ENCODE data around the gene LLGL2.
A peak's percentile ranks its signal among the peaks of the same experiment; 100 is the strongest.
"Not testable (repeated sequence)": the region's sequence is repeated elsewhere in the genome, so short reads cannot be mapped to it uniquely, and the experiment has no call there.

The LLGL2 gene

GRCh38 chr17:75516255-75516618, 9.3 kb upstream of the LLGL2 start, which contains the start of gene TSEN54:
Gene TSEN54, plus strand, starts transcription at chr17:75516528. Its CDS starts 33 bp downstream, at chr17:75516561.
- POLR2A ChIA-PET: interaction anchor here (0.6 to 2.2 kb wide), 11 partner anchors 9 to 516 kb away, joined by 3 to 9 read pairs (median 4); partner anchors contain the start of genes LLGL2, RECQL5, SAP30BP and TMEM94

DNA sequence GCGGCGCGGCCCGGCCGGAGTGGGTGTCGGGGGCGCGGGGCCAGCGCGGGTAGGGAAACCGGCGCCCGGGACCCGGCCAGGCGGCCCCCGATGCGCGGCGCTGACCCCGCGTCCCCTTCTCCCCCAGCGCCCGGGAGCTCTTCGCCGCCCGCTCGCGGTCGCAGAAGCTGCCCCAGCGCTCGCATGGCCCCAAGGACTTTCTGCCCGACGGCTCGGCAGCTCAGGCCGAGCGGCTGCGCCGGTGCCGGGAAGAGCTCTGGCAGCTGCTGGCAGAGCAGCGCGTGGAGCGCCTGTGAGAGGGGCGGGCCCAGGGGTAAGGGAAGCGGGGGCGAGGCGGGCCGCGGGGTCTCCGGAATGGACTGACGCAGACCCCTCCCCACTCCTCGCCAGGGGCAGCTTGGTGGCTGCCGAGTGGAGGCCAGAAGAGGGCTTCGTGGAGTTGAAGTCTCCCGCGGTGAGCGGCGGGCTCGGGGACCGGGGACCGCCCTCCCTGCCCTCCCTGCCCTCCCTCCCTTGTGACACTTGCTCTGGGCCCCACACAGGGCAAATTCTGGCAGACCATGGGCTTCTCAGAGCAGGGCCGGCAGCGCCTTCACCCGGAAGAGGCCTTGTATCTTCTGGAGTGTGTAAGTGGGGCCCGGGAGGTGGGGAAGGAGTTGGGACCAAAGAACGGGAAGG, 8.7 kb upstream of the LLGL2 start:
- ChIA-PET CTCF (interaction anchor here (0.5 to 3.1 kb wide), 35 partner anchors 8 to 482 kb away, joined by 3 to 57 read pairs (median 3); partner anchors contain the start of genes LLGL2, MIF4GD, SMIM5 and TMEM94), POLR2A (interaction anchor here (0.7 to 2.2 kb wide), 10 partner anchors 9 to 263 kb away, joined by 3 to 9 read pairs (median 4); partner anchors contain the start of genes LLGL2, RECQL5, SAP30BP and TMEM94)
- TF ChIP-seq, protein P1, sequence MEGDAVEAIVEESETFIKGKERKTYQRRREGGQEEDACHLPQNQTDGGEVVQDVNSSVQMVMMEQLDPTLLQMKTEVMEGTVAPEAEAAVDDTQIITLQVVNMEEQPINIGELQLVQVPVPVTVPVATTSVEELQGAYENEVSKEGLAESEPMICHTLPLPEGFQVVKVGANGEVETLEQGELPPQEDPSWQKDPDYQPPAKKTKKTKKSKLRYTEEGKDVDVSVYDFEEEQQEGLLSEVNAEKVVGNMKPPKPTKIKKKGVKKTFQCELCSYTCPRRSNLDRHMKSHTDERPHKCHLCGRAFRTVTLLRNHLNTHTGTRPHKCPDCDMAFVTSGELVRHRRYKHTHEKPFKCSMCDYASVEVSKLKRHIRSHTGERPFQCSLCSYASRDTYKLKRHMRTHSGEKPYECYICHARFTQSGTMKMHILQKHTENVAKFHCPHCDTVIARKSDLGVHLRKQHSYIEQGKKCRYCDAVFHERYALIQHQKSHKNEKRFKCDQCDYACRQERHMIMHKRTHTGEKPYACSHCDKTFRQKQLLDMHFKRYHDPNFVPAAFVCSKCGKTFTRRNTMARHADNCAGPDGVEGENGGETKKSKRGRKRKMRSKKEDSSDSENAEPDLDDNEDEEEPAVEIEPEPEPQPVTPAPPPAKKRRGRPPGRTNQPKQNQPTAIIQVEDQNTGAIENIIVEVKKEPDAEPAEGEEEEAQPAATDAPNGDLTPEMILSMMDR (IDR thresholded peaks at IDR 0.05; ENCODE audit: insufficient read depth, low read length, missing control alignments): no peak
- H3K4me3 ChIP-seq (ENCODE audit: low read depth, low read length): peak overlapping the region; percentile 75
- DNase-seq (ENCODE audit: low read depth, low spot score): no peak

More at GRCh38 chr17:75516255-75516618, 9.3 kb upstream of the LLGL2 start, which contains the start of gene TSEN54:
- H3K4me3 ChIP-seq (ENCODE audit: low read depth, low read length): peak within 1 kb of the TSS; percentile 80
- no peak for DNase-seq (ENCODE audit: low read depth, low spot score)
- TF ChIP-seq, protein P1 (IDR thresholded peaks at IDR 0.05; ENCODE audit: insufficient read depth, low read length, missing control alignments): no peak
- CTCF ChIA-PET: interaction anchor here (0.5 to 3.1 kb wide), 35 partner anchors 8 to 481 kb away, joined by 3 to 57 read pairs (median 3); partner anchors contain the start of genes LLGL2, MIF4GD, SMIM5 and TMEM94

DNA sequence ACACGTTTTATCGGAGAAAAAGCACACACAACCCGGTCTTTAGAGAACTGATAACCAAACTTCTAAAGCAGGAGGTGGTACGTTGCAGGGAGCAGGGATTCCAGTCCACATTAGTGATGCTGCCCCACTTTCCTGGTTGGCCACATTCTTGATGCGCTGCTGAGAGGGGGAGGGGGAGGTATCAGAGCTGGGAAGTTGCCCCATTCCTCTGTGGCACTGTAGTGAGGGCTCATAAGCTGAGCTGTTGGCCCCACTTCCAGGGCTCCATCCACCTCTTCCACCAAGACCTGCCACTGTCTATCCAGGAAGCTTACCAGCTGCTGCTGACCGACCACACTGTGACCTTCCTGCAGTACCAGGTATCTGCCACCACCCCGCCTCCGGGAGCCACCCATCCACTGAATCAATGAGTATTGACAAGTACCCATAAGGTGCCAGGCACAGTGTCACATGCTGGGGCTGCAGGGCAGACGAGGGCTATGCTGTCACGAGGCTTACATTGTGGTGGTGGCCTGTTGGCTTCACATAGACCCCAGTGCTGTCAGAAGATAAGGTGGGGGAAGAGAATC, 8.1 kb upstream of the LLGL2 start:
- H3K4me3 ChIP-seq (ENCODE audit: low read depth, low read length): peak overlapping the region; percentile 75
- POLR2A ChIA-PET: interaction anchor here (1.3 to 2.2 kb wide), 4 partner anchors 8 to 149 kb away, joined by 3 to 9 read pairs (median 4); partner anchors contain the start of genes LLGL2, RECQL5, SAP30BP and TMEM94
- CTCF ChIA-PET: interaction anchor here (0.9 to 3.1 kb wide), 18 partner anchors 9 to 247 kb away, joined by 3 to 57 read pairs (median 5); partner anchors contain the start of genes MIF4GD and SMIM5
- DNase-seq (ENCODE audit: low read depth, low spot score): no peak
- TF ChIP-seq, protein P1 (IDR thresholded peaks at IDR 0.05; ENCODE audit: insufficient read depth, low read length, missing control alignments): no peak

DNA sequence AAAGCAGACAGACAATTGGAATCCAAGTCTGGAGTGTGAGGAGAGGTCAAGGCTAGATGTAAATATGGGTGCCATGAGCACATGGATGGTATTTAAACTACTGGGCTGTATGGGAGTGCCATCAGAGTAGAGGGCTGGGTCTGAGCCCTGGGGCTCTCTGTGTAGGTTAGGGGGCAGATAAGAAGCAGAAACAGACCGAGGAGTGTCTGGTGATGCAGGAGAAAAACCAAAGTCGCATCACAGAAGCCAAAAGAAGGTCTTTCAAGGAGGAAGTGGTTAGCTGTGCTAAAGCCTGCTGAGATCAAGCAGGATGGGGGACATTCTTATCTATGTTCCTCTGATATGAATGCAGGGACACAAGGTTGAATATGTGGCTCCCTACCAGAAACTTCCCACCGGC, 7.3 kb upstream of the LLGL2 start:
- DNase-seq (ENCODE audit: low read depth, low spot score): no peak
- TF ChIP-seq, protein P1 (IDR thresholded peaks at IDR 0.05; ENCODE audit: insufficient read depth, low read length, missing control alignments): no peak
- CTCF ChIA-PET: interaction anchor here (1.2 to 3.1 kb wide), 10 partner anchors 10 to 248 kb away, joined by 4 to 57 read pairs (median 6); partner anchors contain the start of genes MIF4GD and SMIM5
- POLR2A ChIA-PET: no interaction called here
- H3K4me3 ChIP-seq (ENCODE audit: low read depth, low read length): no peak overlapping the region

DNA sequence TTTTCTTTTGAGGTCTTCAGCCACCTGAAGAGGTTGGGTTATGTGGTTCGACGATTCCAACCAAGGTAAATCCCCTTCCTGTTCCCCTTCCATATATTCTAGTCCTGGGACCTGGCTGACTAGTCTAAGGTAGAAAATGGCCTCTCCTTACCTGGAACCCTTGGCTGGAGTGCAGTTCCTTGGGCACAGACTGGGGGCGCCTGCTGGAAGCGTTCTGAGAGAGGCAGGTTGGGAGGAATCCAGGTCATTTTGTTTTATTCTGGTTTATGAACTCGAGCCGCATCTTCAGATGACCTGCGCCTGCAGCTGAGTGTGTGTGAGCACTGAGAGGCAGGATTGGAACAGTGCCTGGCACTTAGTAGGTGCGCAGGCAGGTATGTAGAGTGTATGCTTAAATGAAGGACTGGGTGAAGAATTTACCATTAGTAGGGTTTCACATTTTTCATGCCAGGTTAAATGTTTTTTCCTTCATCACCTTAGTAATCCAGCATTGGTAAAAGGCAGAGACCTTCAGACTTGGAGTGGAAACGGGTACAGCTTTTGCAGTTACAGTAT, 6.4 kb upstream of the LLGL2 start:
- H3K4me3 ChIP-seq (ENCODE audit: low read depth, low read length): no peak overlapping the region
- DNase-seq (ENCODE audit: low read depth, low spot score): no peak
- CTCF ChIA-PET: interaction anchor here (0.9 to 3.1 kb wide), 7 partner anchors 11 to 231 kb away, joined by 3 to 57 read pairs (median 4); partner anchors contain the start of genes MYO15B, SMIM5 and TMEM94
- POLR2A ChIA-PET: no interaction called here
- TF ChIP-seq, protein P1 (IDR thresholded peaks at IDR 0.05; ENCODE audit: insufficient read depth, low read length, missing control alignments): no peak

GRCh38 chr17:75520413-75520812, 5.1 kb upstream of the LLGL2 start:
- ChIA-PET CTCF (interaction anchor here (0.6 to 1.9 kb wide), 4 partner anchors 34 to 227 kb away, joined by 4 to 7 read pairs (median 6); partner anchors contain the start of genes SMIM5 and TMEM94), POLR2A (interaction anchor here (0.7 kb wide), 1 partner anchor 12 kb away, joined by 3 read pairs; no protein-coding TSS in a partner anchor)
- not testable (repeated sequence) for H3K4me3 ChIP-seq (ENCODE audit: low read depth, low read length); DNase-seq (ENCODE audit: low read depth, low spot score)
